Aorta (tissue), 5 donors: ENCODE data around the gene SLC45A3. TPM values are rescaled to one million over a fixed set of nuclear protein-coding genes. Genes with fewer than 3 reads are reported as not detected.

Experiments used
- ATAC-seq: fragments of 200-7000 bp; cut with Tn5 transposase; one replicate; pipeline ENCODE4 v1.9.1; 2022; ENCODE audit warnings: moderate library complexity; ENCODE audit not compliant: low FRiP score
- DNase-seq, 2 donors: peaks; one replicate each; pipeline ENCODE4 v3.0.0-alpha.2; 2020
- H3K27ac ChIP-seq, 2 donors: one replicate each; pipeline ENCODE4 v1.5.1; 2013; ENCODE audit warnings: low read length in 2 of 2, mild to moderate bottlenecking in 2 of 2, moderate library complexity in 2 of 2, control low read depth in 1 of 2, inconsistent platforms in 1 of 2, low read depth in 1 of 2
- H3K27me3 ChIP-seq, 2 donors: one replicate each; pipeline ENCODE4 v1.6.1; 2013; ENCODE audit warnings: control low read depth in 1 of 2, low read length in 1 of 2, mild to moderate bottlenecking in 1 of 2, moderate library complexity in 1 of 2; ENCODE audit not compliant: insufficient read depth in 2 of 2, control insufficient read depth in 1 of 2
- H3K36me3 ChIP-seq, 2 donors: one replicate each; pipeline ENCODE4 v1.6.1; 2013; ENCODE audit warnings: control low read depth in 1 of 2, low read length in 1 of 2, mild to moderate bottlenecking in 1 of 2; ENCODE audit not compliant: insufficient read depth in 2 of 2, control insufficient read depth in 1 of 2
- H3K4me1 ChIP-seq, 2 donors: one replicate each; pipeline ENCODE4 v1.6.1; 2013; ENCODE audit warnings: low read length in 2 of 2, control low read depth in 1 of 2, mild to moderate bottlenecking in 1 of 2, moderate library complexity in 1 of 2; ENCODE audit not compliant: insufficient read depth in 2 of 2, control insufficient read depth in 1 of 2
- H3K4me3 ChIP-seq, 2 donors: one replicate each; pipeline ENCODE4 v1.5.1; 2013; ENCODE audit warnings: low read length in 2 of 2, control low read depth in 1 of 2, mild to moderate bottlenecking in 1 of 2
- H3K9me3 ChIP-seq: one replicate; pipeline ENCODE4 v1.6.1; 2013; ENCODE audit warnings: mild to moderate bottlenecking, low read length; ENCODE audit not compliant: control insufficient read depth
- WGBS, 2 donors: extraction: QIAGEN DNeasy Blood & Tissue Kit; methylation state at CpG; one replicate each; pipeline ENCODE4 v1.1.7; 2013; 5-methylcytosine and 5-hydroxymethylcytosine counted together
- intact Hi-C, 2 donors: fragments of 100-400 bp; cut with DNase I; formaldehyde crosslinking; loops; one replicate each; pipeline versions ENCODE4 v1.14.2 to v1.15.0; 2022
- polyA plus RNA-seq, 2 donors: library from polyadenylated mRNA; stranded (reverse); fragments of 200-250 nt; gene quantifications; one replicate each; pipeline ENCODE4 v1.2.3, GENCODE V29; 2013
- total RNA-seq, 2 donors: library from RNA; stranded (reverse); fragmentation: NEBNext Ultra II Directional; extraction: Animal tissue kit (Norgen Biotek cat#: 25700); gene quantifications; one replicate each; pipeline ENCODE4 v1.2.1, GENCODE V29; 2021
- donor health status: healthy with polysubstance abuse.
- donor health status: Bipolar disorder and iron deficiency.
- donor health status: DM: no; HTN: no; CAD: no.
- donor health status: DM: no; HTN: no; CAD: no.
- donor health status: DM: yes; HTN: yes; CAD: no.

The SLC45A3 gene
- total and polyA plus RNA-seq, 4 donors: 3.0 to 14.1 (median 5.9) TPM

DNA sequence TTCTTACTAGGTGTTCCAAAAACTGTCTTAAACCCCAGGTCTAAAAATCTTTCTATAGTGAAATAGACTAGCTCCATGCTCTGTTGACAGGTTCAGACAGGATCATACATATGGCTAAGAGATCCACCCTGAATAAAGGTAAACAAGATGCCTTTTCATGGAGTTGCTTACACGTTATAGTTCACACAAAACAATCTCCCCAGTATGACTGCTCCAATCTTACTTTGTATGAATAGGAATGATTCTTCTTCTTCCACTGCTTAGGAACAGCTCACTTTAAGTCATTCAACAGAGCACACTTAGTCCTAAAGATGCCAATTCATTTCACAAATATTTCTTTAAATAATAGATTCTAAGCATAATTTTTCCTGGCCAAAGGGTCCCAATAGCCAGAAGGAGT lies 64.5 kb downstream of the SLC45A3 start:
- ATAC-seq (no peak), DNase-seq (no peak)
- peaks cover 11 to 12% of the 10 kb centered on the region in 2 donors for H3K36me3 ChIP-seq
- no peaks in the 10 kb centered on the region for H3K4me1 ChIP-seq
- no peaks in the 10 kb centered on the region for H3K9me3 ChIP-seq
- intact Hi-C loops: no loop called here
- no peaks in the 10 kb centered on the region for H3K27me3 ChIP-seq
- 67 to 70% methylated on average over 1 of the region's 1 CpG for WGBS, 2 donors
- no peak overlapping the region for H3K4me3 ChIP-seq
- no peak overlapping the region for H3K27ac ChIP-seq

DNA sequence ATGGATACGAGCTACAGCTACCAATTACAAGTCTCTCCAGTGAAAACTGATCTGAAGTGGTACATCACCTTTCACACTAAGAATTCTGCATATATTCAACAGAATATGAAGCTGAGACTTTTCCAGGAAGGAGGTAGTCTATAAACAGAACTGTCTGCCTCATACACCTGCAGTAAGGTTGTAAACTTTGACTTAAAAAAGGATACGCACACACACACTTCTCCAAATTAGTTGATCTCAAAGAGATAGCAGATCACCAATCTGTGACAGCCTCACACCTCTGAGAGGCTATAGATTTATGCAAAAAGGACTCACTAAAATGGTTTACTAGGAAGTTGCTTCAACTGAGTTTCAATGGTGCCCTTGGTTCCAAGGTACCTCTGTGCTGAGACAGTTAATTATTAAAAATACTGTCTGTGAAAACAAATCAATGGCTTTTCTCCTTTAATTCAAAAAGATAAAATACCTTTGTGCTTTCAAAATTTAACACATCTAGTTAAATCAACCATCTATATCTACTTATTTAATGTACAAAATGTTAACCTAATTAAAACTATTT lies 66.4 kb downstream of the SLC45A3 start:
- H3K27ac ChIP-seq: no peak overlapping the region
- intact Hi-C loops: no loop called here
- H3K36me3 ChIP-seq: peaks cover 6 to 11% of the 10 kb centered on the region in 2 donors
- ATAC-seq (no peak), DNase-seq (no peak)
- no peak overlapping the region for H3K4me3 ChIP-seq
- H3K27me3 ChIP-seq: no peaks in the 10 kb centered on the region
- H3K4me1 ChIP-seq: no peaks in the 10 kb centered on the region
- WGBS, 2 donors: 80 to 84% methylated on average over 2 of the region's 2 CpGs
- H3K9me3 ChIP-seq: no peaks in the 10 kb centered on the region

DNA sequence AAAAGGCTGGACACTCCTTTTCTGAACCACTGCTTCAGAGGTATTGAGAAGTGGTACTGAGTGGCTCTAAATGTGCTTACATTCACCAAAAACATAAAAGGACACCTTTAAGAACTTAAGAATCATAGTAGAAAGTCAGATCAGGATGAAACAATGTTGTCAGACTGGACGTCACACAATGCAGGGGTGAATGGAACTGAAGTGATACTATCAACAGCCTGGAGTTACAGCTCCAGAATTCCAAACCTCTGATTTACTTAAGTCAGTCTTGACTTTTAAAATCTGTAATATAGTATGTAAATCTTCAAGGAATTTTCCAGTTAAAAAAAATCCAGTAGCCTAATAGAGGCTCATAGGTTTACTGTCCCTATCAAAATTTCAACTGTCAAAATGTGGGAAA lies 67.8 kb downstream of the SLC45A3 start:
- Histone ChIP-seq H3K9me3 (no peaks in the 10 kb centered on the region), H3K27ac (no peak overlapping the region), H3K36me3 (peaks cover 2 to 7% of the 10 kb centered on the region in 2 donors), H3K27me3 (no peaks in the 10 kb centered on the region), H3K4me1 (no peaks in the 10 kb centered on the region), H3K4me3 (no peak overlapping the region)
- 83 to 87% methylated on average over 1 of the region's 1 CpG for WGBS, 2 donors
- no peak for DNase-seq
- ATAC-seq: no peak
- intact Hi-C loops: no loop called here

DNA sequence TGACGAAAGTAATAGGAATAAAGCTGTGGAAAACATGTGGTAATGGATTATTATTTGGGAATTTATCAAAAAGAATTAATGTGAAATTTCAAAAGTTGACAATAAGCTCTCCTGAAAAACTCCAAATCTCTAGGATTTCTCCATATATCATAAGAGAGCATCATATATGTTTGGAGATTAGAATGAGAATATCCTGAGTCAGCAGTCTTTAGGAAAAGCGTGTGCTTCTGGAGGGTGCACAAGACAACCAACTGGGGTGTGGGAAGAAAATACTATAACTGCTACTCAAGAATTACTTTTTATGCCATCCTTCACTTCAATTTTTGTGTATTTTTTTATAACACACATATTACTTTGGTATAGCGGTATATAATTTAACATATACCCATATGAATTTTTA lies 68.2 kb downstream of the SLC45A3 start:
- Histone ChIP-seq H3K27me3 (no peaks in the 10 kb centered on the region), H3K27ac (no peak overlapping the region), H3K9me3 (no peaks in the 10 kb centered on the region), H3K4me3 (no peak overlapping the region), H3K4me1 (no peaks in the 10 kb centered on the region), H3K36me3 (peaks cover 2 to 7% of the 10 kb centered on the region in 2 donors)
- ATAC-seq (no peak), DNase-seq (no peak)
- 94 to 96% methylated on average over 3 of the region's 3 CpGs for WGBS, 2 donors
- intact Hi-C loops: no loop called here

DNA sequence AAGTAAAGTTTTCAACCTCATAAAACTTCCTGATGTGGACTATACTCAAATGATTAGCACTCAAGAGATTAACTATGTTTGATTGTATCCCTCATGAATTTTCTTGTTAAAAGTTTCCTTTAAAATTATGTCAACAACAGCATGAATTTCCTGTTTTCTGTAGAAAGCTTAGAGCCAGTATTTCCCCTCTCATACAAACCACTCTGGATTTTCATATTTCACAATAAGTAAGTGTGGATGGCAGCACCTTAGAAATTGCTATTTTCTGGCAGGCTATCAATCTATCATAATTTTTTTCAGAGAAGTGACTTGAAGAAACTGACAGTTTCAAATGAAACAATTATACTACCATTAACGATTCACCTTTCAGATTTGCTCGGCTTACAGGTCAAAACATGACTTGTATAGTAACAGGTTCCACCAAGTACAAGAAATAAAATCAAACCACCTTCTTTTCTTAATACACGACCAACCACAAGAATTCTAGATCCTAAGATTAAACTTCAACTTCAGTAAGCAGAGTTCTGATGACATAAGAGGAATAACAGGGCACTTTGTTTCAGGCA lies 69.3 kb downstream of the SLC45A3 start:
- Histone ChIP-seq H3K4me3 (no peak overlapping the region), H3K36me3 (peaks cover 0 to 7% of the 10 kb centered on the region in 2 donors), H3K4me1 (no peaks in the 10 kb centered on the region), H3K27me3 (no peaks in the 10 kb centered on the region), H3K27ac (no peak overlapping the region), H3K9me3 (no peaks in the 10 kb centered on the region)
- intact Hi-C loops: no loop called here
- no peak for DNase-seq
- no peak for ATAC-seq
- 68 to 72% methylated on average over 3 of the region's 3 CpGs for WGBS, 2 donors

DNA sequence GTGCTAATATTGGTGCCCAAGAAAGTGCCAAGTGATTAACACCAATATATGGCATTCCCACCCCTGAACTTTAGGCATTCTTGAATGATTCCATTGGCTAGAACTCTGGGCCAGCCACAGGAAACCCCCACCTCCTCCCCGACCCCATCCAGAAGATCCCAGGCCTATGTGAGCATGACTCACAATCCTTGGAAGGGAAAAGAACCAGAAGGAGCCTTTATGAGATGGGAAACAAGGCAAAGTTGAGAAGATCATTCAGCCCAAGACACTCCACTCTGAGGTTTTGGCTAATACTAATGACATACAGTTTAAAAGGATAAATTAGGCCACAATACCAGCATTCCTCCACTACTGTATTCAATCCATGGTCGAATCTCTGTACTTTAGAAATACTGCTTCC lies 70.3 kb downstream of the SLC45A3 start:
- WGBS, 2 donors: 36 to 38% methylated on average over 2 of the region's 2 CpGs

More for the DNA sequence above, 70.3 kb downstream of the SLC45A3 start:
- peaks cover 0 to 2% of the 10 kb centered on the region in 2 donors for H3K36me3 ChIP-seq
- no peaks in the 10 kb centered on the region for H3K9me3 ChIP-seq
- H3K4me3 ChIP-seq: no peak overlapping the region
- H3K4me1 ChIP-seq: no peaks in the 10 kb centered on the region
- no peak for ATAC-seq
- no peaks in the 10 kb centered on the region for H3K27me3 ChIP-seq
- no peak for DNase-seq
- intact Hi-C loops: no loop called here
- H3K27ac ChIP-seq: no peak overlapping the region

Other genes with a start within 250 kb of the SLC45A3 start
- gene BLACAT1, start 224.5 kb downstream of the SLC45A3 start, total RNA-seq: under 1 TPM in 1 of 2 donors, not detected in 1; 0.21 TPM
- not detected for gene BLACAT1, start 224.5 kb downstream of the SLC45A3 start, polyA plus RNA-seq
- 10 to 100 TPM; 47.1 to 80.7 TPM for gene CDK18, start 175.8 kb downstream of the SLC45A3 start, total RNA-seq
- gene CDK18, start 175.8 kb downstream of the SLC45A3 start, polyA plus RNA-seq: 10 to 100 TPM; 14.8 to 19.1 TPM
- 10 to 100 TPM; 66.1 to 90.4 TPM for gene ELK4, start 48.5 kb downstream of the SLC45A3 start, total RNA-seq
- 1 to 10 TPM; 6.0 to 6.5 TPM for gene ELK4, start 48.5 kb downstream of the SLC45A3 start, polyA plus RNA-seq
- 100 to 1,000 TPM; 145 to 158 TPM for gene NUCKS1, start 69.7 kb upstream of the SLC45A3 start, total RNA-seq
- gene NUCKS1, start 69.7 kb upstream of the SLC45A3 start, polyA plus RNA-seq: 10 to 100 TPM; 47.1 to 47.6 TPM
- 10 to 100 TPM; 19.5 to 38.9 TPM for gene RAB29, start 95.0 kb upstream of the SLC45A3 start, total RNA-seq
- 10 to 100 TPM; 27.2 to 36.8 TPM for gene RAB29, start 95.0 kb upstream of the SLC45A3 start, polyA plus RNA-seq
- 10 to 100 TPM; 36.2 to 40.3 TPM for gene SLC41A1, start 132.7 kb upstream of the SLC45A3 start, total RNA-seq
- 10 to 100 TPM in 1 of 2 donors, 1 to 10 TPM in 1; 7.3 to 24.7 TPM for gene SLC41A1, start 132.7 kb upstream of the SLC45A3 start, polyA plus RNA-seq
- gene PM20D1, start 169.6 kb upstream of the SLC45A3 start, total RNA-seq: 1 to 10 TPM in 1 of 2 donors, under 1 TPM in 1; 0.19 to 1.1 TPM
- gene PM20D1, start 169.6 kb upstream of the SLC45A3 start, polyA plus RNA-seq: under 1 TPM in 1 of 2 donors, not detected in 1; 0.63 TPM